ENCODE data around the gene DESI2.

DESI2 gene

DNA sequence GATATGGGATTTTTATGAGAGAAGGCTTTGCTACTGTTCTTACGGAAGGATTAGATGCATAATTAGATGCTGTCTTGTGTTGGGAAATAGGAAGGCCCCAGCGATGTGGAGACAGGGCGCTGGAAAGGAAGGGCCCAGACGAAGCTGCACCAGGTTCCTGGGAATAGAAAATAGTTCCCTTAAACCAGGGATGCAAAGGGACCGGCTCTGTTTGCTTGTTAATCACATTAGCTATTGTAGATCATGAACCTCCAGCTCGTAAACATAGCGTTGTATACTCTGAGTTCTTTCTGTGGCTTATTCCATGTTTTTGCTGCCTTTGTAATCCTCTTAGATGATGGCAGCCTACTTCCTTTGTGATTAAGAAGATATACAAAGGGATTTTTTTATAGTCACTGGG, 102.7 kb downstream of the DESI2 start:
- DNase-seq (ENCODE audit: low read depth) = no peak

DNA sequence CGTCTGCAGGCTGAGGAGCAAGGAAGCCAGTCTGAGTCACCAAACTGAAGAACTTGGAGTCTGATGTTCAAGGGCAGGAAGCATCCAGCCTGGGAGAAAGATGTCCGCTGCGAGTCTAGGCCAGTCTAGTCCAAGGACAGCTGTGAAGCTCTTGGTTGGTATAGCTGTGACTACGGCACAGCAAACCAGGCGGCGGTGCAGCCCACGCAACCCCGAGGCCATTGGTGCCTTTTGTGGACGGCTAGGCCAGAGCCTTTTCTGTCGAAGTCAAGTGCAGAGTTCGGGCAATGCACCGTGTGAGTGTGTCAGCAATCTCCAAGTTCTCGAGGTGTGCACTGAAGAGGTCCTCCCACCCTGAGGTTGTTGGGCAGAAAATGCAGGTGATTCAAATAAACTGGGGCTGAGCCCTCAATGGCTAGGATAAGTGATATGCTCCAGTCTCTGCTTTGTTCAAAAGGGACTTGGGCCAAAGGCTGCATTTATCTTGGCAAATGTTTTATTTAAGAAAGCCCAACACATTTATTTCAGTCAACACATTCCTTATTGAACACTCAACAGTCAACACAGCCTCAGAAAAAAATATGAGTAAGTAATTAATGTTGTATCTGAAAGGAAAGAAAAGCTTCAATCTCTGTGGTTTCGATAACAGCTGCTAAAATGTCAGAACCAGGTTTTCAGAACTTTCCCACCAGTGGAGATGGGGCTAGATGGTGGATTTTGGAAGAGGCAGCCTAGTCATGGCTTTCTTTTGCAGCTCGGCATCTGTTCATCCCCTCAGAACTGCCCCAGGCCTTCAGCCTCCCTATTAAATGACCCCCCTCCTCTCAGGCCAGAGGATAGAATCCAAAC, 104.4 kb downstream of the DESI2 start:
- DNase-seq (ENCODE audit: low read depth) = no peak
